ENCODE measurements around the gene RPS27. TPM values are rescaled to one million over a fixed set of nuclear protein-coding genes. Genes with fewer than 3 reads are reported as not detected.
"Not testable (repeated sequence)": the region's sequence is repeated elsewhere in the genome, so short reads cannot be mapped to it uniquely, and the experiment has no call there.

RPS27 gene
- total and polyA plus RNA-seq, 2 donors (not counting 1 experiment from before 2014, with no cell fraction given) = 4,812 to 15,978 TPM

GRCh38 chr1:154012129-154012528 lies 21.6 kb downstream of the RPS27 start:
- Mint-ChIP-seq H3K4me1 (no peaks in the 10 kb centered on the region), H3K4me3 (no peak overlapping the region), H3K27ac (no peak overlapping the region), H3K27me3 (no peaks in the 10 kb centered on the region), H3K9me3 (ENCODE audit: insufficient read depth) (no peaks in the 10 kb centered on the region)
- no peak for DNase-seq
- intact Hi-C loops (cut with micrococcal nuclease) = no loop called here
- Histone ChIP-seq H3K79me2 (ENCODE audit: control insufficient read depth, insufficient read depth, low read length) (no peaks in the 10 kb centered on the region), H2AFZ (ENCODE audit: insufficient read depth, low read depth, low read length, poor library complexity, severe bottlenecking) (no peak overlapping the region), H3K27me3 (replicated peaks in 1 of 4; ENCODE audit: control extremely low read depth in 1 of 4, control insufficient read depth in 3 of 4, insufficient read depth in 4 of 4, low read length in 3 of 4) (no peaks in the 10 kb centered on the region), H3K4me1 (ENCODE audit: control insufficient read depth in 2 of 2, insufficient read depth in 2 of 2, low read length in 2 of 2) (no peaks in the 10 kb centered on the region), H4K20me1 (ENCODE audit: control insufficient read depth, insufficient read depth, low read length, poor library complexity, severe bottlenecking) (no peaks in the 10 kb centered on the region), H3K36me3 (replicated peaks in 1 of 2; ENCODE audit: control extremely low read depth in 1 of 2, control insufficient read depth in 1 of 2, extremely low read depth in 1 of 2, insufficient read depth in 2 of 2, low read length in 1 of 2) (no peaks in the 10 kb centered on the region), H3K9ac (ENCODE audit: low read length) (no peak overlapping the region), H3K9me3 (ENCODE audit: control extremely low read depth in 1 of 3, control insufficient read depth in 2 of 3, insufficient read depth in 1 of 3, low read length in 2 of 3) (no peaks in the 10 kb centered on the region), H3K27ac (ENCODE audit: low read length in 2 of 2) (no peak overlapping the region), H3K4me3 (ENCODE audit: control extremely low read depth in 1 of 5, extremely low read depth in 1 of 5, insufficient read depth in 1 of 5, low read depth in 2 of 5, low read length in 4 of 5) (no peak overlapping the region), H3K4me2 (replicated peaks; ENCODE audit: low read depth, low read length, poor library complexity, severe bottlenecking) (no peak overlapping the region)
- POLR2A ChIA-PET = interaction anchor here (0.7 kb wide), 1 partner anchor 221 kb away, joined by 5 read pairs; no protein-coding TSS in a partner anchor
- no peak for ATAC-seq (ENCODE audit: low read depth)
- TF ChIP-seq EZH2 (IDR thresholded peaks at IDR 0.05; ENCODE audit: borderline replicate concordance, insufficient read depth, low read depth, low read length, poor library complexity, severe bottlenecking) (no peak), CTCF (IDR thresholded peaks at IDR 0.05) (no peak)
- WGBS (ENCODE audit: insufficient coverage) = 100% methylated on average over 1 of the region's 1 CpG
- CTCF ChIA-PET = no interaction called here

GRCh38 chr1:154012543-154012942 lies 22.0 kb downstream of the RPS27 start:
- POLR2A ChIA-PET = interaction anchor here (0.7 kb wide), 1 partner anchor 221 kb away, joined by 5 read pairs; no protein-coding TSS in a partner anchor
- H3K27me3 ChIP-seq (replicated peaks in 1 of 4; ENCODE audit: control extremely low read depth in 1 of 4, control insufficient read depth in 3 of 4, insufficient read depth in 4 of 4, low read length in 3 of 4); intact Hi-C loops (cut with micrococcal nuclease); H3K9me3 Mint-ChIP-seq (ENCODE audit: insufficient read depth); H3K36me3 ChIP-seq (replicated peaks in 1 of 2; ENCODE audit: control extremely low read depth in 1 of 2, control insufficient read depth in 1 of 2, extremely low read depth in 1 of 2, insufficient read depth in 2 of 2, low read length in 1 of 2); H3K27me3 Mint-ChIP-seq; ATAC-seq (ENCODE audit: low read depth); H2AFZ ChIP-seq (ENCODE audit: insufficient read depth, low read depth, low read length, poor library complexity, severe bottlenecking); H3K4me3 Mint-ChIP-seq; H3K27ac Mint-ChIP-seq; H3K27ac ChIP-seq (ENCODE audit: low read length in 2 of 2); DNase-seq; H3K4me1 Mint-ChIP-seq; H3K79me2 ChIP-seq (ENCODE audit: control insufficient read depth, insufficient read depth, low read length); CTCF ChIA-PET; H3K4me2 ChIP-seq (replicated peaks; ENCODE audit: low read depth, low read length, poor library complexity, severe bottlenecking); H3K4me1 ChIP-seq (ENCODE audit: control insufficient read depth in 2 of 2, insufficient read depth in 2 of 2, low read length in 2 of 2); H3K4me3 ChIP-seq (ENCODE audit: control extremely low read depth in 1 of 5, extremely low read depth in 1 of 5, insufficient read depth in 1 of 5, low read depth in 2 of 5, low read length in 4 of 5); H3K9ac ChIP-seq (ENCODE audit: low read length); H3K9me3 ChIP-seq (ENCODE audit: control extremely low read depth in 1 of 3, control insufficient read depth in 2 of 3, insufficient read depth in 1 of 3, low read length in 2 of 3); H4K20me1 ChIP-seq (ENCODE audit: control insufficient read depth, insufficient read depth, low read length, poor library complexity, severe bottlenecking): not testable (repeated sequence)
- 95% methylated on average over 14 of the region's 14 CpGs for WGBS (ENCODE audit: insufficient coverage)
